T-helper 1 cell treated with Interleukin-12 subunit alpha and Interleukin-12 subunit beta and Interleukin-4 antibody, amounts not matched to agents 30 ng/mL and 1 ng/mL, for 36 hours (primary cell): Measurements from ENCODE around the gene NKPD1. TPM values are rescaled to one million over a fixed set of nuclear protein-coding genes. Genes with fewer than 3 reads are reported as not detected.
"Not testable (repeated sequence)": the region's sequence is repeated elsewhere in the genome, so short reads cannot be mapped to it uniquely, and the experiment has no call there.

Experiments used
- intact Hi-C: fragments of 100-400 bp; cut with micrococcal nuclease; formaldehyde crosslinking; loops from one replicate; pipeline ENCODE4 v1.15.1; 2024
- total RNA-seq: library from RNA; stranded (reverse); gene quantifications from 2 replicates; pipeline ENCODE4 v1.2.3, GENCODE V29; 2022

NKPD1 gene
- total RNA-seq, 1 donor from 2014 or later = 0.07 TPM

DNA sequence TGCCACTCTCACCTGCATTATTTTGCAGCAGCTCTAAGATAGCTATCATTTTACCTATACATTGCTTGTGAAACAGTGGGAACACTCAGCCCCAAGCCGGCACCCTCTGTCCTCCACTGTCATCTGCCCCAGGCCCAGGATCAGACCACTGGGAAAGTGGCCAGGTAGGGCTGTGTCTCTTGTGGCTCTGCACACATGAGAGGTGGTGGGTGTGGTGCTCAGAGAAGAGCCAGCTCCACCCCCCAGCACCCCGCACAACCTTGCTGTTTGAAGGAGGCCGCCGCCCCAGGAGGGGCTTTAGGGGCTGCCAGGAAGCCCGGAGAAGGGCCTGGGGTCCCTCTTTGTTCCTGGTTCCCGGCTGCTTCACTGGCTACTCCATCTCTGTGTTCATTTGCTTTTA is 41.2 kb downstream of the NKPD1 start:
- intact Hi-C loops = no loop called here

DNA sequence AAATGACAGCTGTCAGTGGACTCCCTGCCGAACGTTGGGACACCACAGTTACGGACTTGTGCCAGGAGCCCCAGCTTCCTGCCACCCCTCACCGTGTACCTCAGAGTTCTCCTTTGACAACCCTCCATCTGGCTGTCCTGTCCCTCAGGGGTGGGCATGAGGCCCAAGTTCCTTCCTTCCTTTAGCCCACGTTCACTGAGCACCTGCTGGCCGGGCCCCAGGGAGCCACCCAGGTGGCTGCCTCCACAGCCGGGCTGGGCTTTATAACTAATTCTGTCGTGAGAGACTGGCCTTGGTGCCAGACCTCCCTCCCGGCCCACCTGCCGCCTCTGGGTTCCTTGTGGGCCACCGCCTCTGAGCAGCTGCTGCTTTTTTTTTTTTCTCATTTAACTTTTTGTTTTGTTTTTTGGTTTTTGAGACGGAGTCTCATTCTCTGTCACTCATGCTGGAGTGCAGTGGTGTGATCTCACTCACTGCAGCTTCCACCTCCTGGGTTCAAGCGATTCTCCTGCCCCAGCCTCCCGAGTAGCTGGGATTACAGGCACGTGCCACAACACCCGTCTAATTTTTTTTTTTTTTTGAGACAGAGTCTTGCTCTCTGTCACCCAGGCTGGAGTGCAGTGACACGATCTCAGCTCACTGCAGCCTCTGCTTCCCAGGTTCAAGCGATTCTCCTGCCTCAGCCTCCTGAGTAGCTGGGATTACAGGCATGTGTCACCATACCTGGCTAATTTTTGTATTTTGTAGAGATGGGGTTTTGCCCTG is 42.0 kb downstream of the NKPD1 start:
- intact Hi-C loops = not testable (repeated sequence)

GRCh38 chr19:45118106-45118505 is 42.7 kb downstream of the NKPD1 start:
- intact Hi-C loops = no loop called here

DNA sequence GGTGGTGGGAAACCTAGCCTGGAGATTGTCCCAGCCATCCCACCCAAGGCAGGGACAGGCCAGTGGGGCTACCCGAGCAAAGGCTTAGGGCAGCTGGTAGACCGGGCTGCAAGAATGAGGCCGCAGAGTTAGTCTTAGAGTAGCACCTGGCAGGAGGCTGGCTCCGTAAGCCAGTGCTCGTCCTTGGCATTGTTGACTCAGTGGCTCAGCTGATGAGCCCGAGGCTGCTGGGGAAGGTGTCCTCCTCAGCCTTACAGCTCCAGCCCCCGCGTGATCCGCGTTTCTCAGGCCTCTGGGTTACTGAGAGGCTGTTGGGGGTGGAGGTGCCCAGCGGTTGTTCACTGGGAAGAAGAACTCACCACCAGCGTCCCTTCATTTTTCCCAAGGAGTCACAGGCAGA is 43.1 kb downstream of the NKPD1 start:
- intact Hi-C loops = no loop called here

DNA sequence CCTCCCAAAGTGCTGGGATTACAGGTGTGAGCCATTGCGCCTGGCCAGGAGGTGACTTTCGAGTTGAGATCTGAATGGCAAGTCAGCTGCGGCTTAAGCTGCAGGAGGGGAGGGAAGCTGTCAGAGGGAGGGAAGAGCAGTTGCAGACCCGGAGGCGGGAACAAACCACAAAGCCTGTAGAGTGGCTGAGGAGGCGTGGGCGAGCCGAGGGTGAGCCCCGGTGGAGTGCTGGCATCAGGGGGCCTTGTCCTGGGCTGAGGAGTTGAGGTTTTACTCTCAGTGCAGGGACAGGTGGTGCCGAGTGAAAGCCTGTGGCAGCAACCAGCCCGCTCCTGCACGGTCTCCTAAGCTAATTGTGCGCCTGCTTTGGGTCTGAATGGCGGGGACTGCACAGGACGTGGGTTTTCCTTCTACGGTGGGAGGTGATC is 43.6 kb downstream of the NKPD1 start:
- intact Hi-C loops = no loop called here

GRCh38 chr19:45115809-45116615 is 44.8 kb downstream of the NKPD1 start:
- intact Hi-C loops = no loop called here

GRCh38 chr19:45114116-45114515 is 46.7 kb downstream of the NKPD1 start:
- intact Hi-C loops = no loop called here

GRCh38 chr19:45113628-45114027 is 47.2 kb downstream of the NKPD1 start:
- intact Hi-C loops = no loop called here

DNA sequence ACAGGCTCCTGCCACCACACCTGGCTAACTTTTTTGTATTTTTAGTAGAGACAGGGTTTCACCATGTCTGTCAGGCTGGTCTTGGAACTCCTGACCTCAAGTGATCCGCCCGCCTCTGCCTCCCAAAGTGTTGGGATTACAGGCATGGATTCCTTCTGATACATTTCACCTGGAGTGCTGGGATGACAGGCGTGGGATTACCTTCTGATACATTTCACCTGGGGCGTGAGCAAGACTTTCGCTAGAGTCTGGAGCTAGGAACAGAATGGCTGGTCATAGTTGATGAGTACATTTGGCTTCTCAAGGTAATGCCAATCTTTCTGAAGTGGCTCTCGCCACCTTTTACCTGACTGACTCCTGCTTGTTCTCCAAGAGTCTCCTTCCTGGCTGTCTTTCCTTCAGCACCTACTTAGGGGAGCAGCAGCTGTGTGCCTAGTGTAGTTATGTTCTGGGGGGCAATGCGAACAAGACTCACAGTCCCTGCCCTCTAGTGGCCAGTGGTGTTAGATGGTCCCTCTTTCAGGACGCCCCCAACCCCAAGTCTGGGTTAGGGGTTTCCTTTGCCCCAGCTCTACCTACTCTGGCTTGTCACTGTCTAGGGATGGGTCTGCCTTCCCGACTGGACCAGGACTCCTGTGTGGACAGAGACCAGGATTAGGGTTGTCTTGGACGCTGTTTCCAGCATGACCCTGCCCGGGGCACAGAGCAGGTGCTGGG is 48.5 kb downstream of the NKPD1 start:
- intact Hi-C loops = no loop called here

Other genes with a start within 250 kb of the NKPD1 start
- gene APOC1, start 246.4 kb downstream of the NKPD1 start, total RNA-seq = 2.1 TPM in 1 of 2 replicates, not detected in the other
- gene APOC4, start 218.7 kb downstream of the NKPD1 start, total RNA-seq = not detected in 2 replicates
- gene APOC2, start 214.9 kb downstream of the NKPD1 start, total RNA-seq = not detected in 2 replicates
- gene CLPTM1, start 205.6 kb downstream of the NKPD1 start, total RNA-seq = 93.8 and 98.0 TPM in 2 replicates
- 111 TPM in 2 replicates for gene RELB, start 159.5 kb downstream of the NKPD1 start, total RNA-seq
- gene CLASRP, start 121.9 kb downstream of the NKPD1 start, total RNA-seq = 84.7 and 99.9 TPM in 2 replicates
- gene ZNF296, start 84.5 kb downstream of the NKPD1 start, total RNA-seq = 1.8 and 2.3 TPM in 2 replicates
- 31.2 and 35.2 TPM in 2 replicates for gene GEMIN7, start 81.7 kb downstream of the NKPD1 start, total RNA-seq
- 19.2 and 21.5 TPM in 2 replicates for gene PPP1R37, start 67.8 kb downstream of the NKPD1 start, total RNA-seq
- gene TRAPPC6A, start 17.3 kb upstream of the NKPD1 start, total RNA-seq = 38.9 and 46.3 TPM in 2 replicates
- 14.8 and 15.3 TPM in 2 replicates for gene BLOC1S3, start 17.8 kb upstream of the NKPD1 start, total RNA-seq
- gene EXOC3L2, start 84.4 kb upstream of the NKPD1 start, total RNA-seq = not detected in 2 replicates
- 25.8 and 29.4 TPM in 2 replicates for gene MARK4, start 90.3 kb upstream of the NKPD1 start, total RNA-seq
- not detected in 2 replicates for gene CKM, start 161.9 kb upstream of the NKPD1 start, total RNA-seq
- not detected in 2 replicates for gene KLC3, start 179.8 kb upstream of the NKPD1 start, total RNA-seq
- 22.0 and 23.4 TPM in 2 replicates for gene ERCC2, start 209.6 kb upstream of the NKPD1 start, total RNA-seq
- 10.6 and 11.8 TPM in 2 replicates for gene PPP1R13L, start 244.1 kb upstream of the NKPD1 start, total RNA-seq
- 8.2 and 9.2 TPM in 2 replicates for gene POLR1G, start 245.7 kb upstream of the NKPD1 start, total RNA-seq